GM12891 (cell line): ENCODE data around the gene U2AF2.

Experiments
- DNase-seq: peaks from one replicate; pipeline ENCODE4 v3.0.0; 2011; ENCODE audit warnings: low spot score; ENCODE audit not compliant: insufficient read length
- FAIRE-seq: peaks from 2 replicates; lab custom pipeline; 2011; peaks lifted over from hg19 to GRCh38; lab: Jason Lieb, UNC
- PAX5 ChIP-seq: IDR thresholded peaks from 2 replicates; pipeline ENCODE4 v1.6.1; 2011; ENCODE audit warnings: low read length, moderate library complexity, mild to moderate bottlenecking; ENCODE audit not compliant: insufficient read depth, severe bottlenecking
- POLR2A ChIP-seq: IDR thresholded peaks from 2 replicates; pipeline ENCODE4 v1.6.1; 2011; ENCODE audit warnings: low read depth, low read length, control low read depth
- POLR2AphosphoS5 ChIP-seq: IDR thresholded peaks from 2 replicates; pipeline ENCODE4 v1.6.1; 2011; ENCODE audit warnings: low read depth, low read length, control low read depth
- POU2F2 ChIP-seq: IDR thresholded peaks from 2 replicates; pipeline ENCODE4 v1.6.1; 2011; ENCODE audit warnings: low read depth, mild to moderate bottlenecking, control low read depth, low read length, moderate library complexity
- SPI1 ChIP-seq: IDR thresholded peaks from 2 replicates; pipeline ENCODE4 v1.6.1; 2011; ENCODE audit warnings: low read depth, low read length, control low read depth
- TAF1 ChIP-seq: IDR thresholded peaks from 2 replicates; pipeline ENCODE4 v1.6.1; 2011; ENCODE audit warnings: low read depth, low read length, control low read depth

U2AF2 gene

DNA sequence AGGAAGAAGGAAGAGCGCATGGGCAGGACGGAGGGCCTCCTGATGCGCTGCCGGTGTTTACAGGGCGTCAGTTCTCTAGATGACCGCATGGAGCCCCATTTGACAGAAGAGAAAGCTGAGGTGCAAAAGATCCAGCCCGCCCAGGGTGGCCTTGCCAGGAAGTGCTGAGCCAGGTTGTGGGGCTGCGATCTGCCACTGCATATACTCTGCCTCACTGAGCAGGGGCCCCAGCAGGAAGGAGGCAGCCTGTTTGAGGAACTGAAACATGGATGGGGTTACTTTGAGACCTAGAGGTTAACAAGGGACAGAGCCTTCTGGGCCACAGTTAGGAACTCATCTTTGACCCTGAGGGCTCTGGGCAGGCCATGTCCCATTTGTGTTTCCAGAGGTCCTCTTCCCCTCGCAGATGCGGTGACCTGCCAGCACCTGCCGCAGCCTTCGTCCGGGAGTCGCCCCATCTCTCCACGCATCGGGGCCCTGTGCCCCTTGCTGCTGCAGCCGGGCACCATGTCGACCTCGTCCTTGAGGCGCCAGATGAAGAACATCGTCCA lies 23.4 kb downstream of the U2AF2 start:
- FAIRE-seq (peak; percentile 93), DNase-seq (peak; percentile 79)
- TF ChIP-seq POLR2AphosphoS5: no peak
- peak; percentile 54; the same call in 1 of the 2 replicates for TF ChIP-seq TAF1
- TF ChIP-seq POLR2A: peak; percentile 77
- TF ChIP-seq SPI1: peak; percentile 100
- TF ChIP-seq PAX5: peak; percentile 82
- peak; percentile 92 for TF ChIP-seq POU2F2

DNA sequence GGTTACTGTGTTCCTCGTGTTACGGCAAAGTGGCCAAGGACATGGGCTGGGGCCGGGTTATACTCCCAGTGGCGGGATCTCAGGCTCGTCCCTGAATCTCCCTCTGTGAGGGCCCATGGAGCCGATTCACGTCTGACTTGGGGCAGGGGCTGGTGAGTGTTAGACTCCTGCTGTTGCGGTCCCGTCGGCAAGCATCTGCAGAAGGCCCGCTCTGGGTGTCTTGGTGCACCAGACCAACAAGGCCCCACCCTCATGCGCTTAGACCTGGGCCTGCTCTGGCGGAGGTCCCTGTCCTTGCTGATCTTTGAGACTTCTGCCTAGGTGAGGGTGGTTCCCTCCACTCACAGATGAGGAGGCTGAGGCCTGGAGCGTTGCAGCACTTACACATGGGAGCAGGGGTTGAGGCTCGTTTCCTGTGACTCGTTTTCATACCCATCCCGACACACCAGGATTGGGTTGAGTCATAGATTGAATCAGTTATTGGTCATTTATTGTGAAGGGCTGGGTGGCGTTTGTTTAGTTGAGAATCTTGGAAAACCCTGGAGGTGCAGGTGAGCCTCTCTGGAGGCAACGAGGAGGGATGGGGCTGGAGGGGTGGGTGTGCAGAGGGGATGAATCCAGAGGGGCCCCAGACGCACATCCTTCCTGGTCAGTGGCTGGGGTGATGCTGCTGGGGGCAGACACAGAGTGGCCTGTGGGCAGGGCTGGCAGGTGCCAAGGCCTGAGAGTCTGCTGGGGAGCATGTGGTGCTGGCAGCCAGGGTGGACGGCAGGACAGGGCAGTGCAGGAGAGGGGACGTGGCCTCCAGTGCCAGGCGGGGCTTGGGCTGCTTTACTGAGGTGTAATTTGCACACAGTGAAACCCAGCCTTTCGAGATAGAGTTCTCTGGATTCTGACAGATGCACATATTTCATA lies 24.8 kb downstream of the U2AF2 start:
- FAIRE-seq (no peak), DNase-seq (no peak)
- TF ChIP-seq TAF1 (no peak), PAX5 (no peak), POLR2AphosphoS5 (no peak), POU2F2 (no peak), SPI1 (no peak), POLR2A (no peak)

DNA sequence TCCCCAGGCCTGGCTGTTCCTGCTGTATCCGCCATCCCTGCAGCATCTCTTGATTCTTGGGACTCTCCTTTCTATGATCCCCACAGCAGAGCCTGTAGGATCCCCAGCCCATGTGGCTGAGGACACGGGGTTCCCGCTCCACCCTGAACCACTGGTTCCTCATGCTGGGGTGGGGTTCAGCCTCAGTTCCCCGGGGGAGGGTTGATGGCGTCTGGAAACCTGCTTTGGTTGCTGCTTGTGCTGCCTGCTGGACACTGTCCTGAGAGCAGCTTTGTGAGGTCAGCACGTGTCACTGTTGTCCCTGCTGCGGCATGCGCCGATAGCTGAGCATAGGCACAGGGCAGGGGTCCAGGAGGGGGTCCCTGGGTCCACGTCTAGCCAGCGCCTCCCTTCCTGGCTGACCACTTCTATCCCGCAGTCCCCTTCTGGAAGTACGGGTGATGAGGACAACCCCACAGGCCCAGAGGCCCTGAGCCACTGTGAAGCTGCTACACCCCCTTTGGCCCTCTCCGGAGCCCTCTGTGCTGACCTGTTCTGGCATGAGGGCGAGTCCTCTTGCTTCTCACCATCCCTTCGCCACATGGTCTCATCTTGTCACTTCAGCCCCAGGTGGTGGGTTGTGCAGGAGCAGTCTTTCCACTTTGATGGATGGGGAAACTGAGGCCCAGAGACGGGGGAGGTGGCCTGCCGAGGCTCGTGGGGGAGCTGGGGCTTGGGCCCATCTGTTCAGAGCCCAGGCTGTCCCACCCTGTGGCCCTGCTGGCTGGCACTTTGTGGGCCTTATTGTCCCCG lies 25.7 kb downstream of the U2AF2 start:
- DNase-seq: no peak
- no peak for FAIRE-seq
- TF ChIP-seq POLR2A (no peak), POU2F2 (no peak), POLR2AphosphoS5 (no peak; the same call in 1 of the 2 replicates), SPI1 (no peak), TAF1 (no peak), PAX5 (no peak)

DNA sequence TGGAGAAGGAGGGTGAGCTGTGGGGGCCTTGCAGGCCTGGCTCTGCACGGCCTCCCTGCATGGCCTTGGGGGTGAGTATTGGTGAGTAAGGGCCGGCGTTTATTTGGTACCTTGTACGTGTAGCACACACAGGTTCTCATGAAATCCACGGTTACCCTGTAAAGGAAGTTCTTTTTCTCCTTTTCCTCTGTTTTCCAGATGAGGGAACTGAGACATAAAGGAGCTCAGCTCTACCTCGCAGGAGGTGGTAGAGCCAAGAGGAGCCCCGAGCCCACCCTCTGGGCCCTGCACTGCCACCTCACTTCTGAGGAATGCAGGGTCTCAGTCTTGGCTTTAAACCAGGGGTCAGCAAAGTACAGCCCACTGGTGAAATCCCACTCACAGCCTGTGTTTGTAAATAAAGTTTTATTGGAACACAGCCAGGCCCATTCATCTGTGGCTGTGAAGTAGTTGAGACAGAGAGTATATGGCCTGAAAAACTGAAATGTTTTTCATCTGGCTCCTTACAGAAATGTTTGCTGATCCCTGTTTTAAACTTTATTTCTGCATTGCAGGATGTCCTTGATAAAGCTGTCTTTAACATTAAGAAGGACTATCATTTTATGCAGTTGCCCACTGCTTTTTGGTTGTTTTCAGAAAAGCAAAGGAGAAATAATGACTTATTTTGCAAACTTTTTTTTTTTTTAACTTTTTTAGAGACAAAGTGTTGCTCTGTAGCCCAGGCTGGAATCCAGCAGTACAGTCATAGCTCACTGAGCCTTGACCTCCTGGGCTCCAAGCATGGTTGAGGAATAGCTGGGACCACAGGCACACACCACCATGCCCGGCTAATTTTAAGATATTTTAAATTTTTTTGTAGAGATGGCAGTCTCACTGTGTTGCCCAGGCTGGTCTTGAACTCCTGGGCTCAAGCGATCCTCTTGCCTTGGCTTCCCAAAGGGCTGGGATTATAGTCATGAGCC lies 26.6 kb downstream of the U2AF2 start:
- DNase-seq (no peak), FAIRE-seq (peak; percentile 16)
- TF ChIP-seq SPI1 (no peak), POLR2A (no peak), TAF1 (no peak), PAX5 (no peak), POU2F2 (no peak), POLR2AphosphoS5 (no peak)

DNA sequence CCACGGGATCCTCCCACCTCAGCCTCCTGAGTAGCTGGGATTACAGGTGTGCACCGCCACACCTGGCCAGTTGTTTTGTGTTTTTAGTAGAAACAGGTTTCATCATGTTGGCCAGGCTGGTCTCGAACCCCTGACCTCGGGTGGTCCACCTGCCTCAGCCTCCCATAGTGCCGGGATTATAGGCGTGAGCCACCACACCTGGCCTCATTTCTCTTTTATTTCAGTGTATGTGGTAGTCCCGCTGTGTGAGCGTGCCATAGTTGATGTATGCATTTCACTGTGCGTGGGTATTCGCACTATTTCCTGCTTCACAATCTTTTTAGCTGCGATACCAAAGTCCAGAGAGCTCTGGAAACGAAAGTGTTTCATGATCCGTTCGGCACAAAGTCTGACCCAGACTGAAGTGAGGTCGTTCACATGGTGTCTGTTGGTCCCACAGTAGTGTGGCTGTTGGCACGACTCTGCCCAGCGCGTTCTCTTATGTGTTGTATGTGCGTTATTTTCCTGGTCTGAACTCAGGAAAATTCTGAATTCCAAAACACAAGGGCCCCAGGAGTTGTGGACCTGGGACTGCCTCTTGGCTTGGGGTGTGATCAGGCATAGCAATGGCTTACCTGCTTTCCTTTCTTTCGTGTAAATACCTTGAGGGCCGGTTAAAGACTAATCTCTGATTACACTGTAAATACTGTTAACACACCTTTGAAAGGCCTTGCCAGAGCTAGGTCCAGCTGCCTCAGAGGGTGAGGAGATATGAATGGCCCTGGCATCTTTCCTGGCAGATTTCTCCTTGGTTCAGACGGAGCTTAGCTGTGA lies 28.8 kb downstream of the U2AF2 start:
- no peak for TF ChIP-seq PAX5
- TF ChIP-seq POLR2AphosphoS5: no peak
- TF ChIP-seq TAF1: no peak
- TF ChIP-seq SPI1: no peak
- TF ChIP-seq POLR2A: no peak
- TF ChIP-seq POU2F2: no peak
- no peak for FAIRE-seq
- no peak for DNase-seq

DNA sequence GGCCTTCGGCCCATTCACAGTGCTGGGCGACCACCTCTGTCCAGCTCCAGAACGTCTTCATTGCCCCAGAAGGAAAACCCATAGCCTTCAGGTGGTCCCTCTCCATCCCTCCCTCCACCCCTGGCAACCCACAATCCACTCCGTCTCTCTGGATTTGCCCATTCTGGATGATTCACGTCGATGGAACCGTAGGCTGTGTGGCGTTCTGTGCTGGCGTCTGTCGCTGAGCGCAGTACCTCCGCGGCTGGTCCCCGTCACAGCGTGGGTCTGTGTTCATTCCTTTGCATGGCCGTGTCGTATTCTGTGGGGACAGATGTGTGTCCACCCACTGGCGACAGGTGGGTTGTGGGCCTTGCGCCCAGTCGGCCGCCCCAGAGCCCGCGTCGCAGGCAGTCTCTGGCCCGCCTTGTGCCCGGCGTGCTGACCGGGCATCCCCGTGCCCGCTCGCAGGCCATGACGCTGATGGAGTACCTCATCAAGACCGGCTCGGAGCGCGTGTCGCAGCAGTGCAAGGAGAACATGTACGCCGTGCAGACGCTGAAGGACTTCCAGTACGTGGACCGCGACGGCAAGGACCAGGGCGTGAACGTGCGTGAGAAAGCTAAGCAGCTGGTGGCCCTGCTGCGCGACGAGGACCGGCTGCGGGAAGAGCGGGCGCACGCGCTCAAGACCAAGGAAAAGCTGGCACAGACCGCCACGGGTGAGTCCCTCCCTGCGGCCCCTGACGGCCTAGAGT lies 30.3 kb downstream of the U2AF2 start:
- TF ChIP-seq POLR2AphosphoS5: no peak
- no peak for TF ChIP-seq TAF1
- TF ChIP-seq POU2F2: no peak
- TF ChIP-seq SPI1: no peak
- TF ChIP-seq PAX5: no peak
- TF ChIP-seq POLR2A: no peak
- FAIRE-seq: no peak
- no peak for DNase-seq

DNA sequence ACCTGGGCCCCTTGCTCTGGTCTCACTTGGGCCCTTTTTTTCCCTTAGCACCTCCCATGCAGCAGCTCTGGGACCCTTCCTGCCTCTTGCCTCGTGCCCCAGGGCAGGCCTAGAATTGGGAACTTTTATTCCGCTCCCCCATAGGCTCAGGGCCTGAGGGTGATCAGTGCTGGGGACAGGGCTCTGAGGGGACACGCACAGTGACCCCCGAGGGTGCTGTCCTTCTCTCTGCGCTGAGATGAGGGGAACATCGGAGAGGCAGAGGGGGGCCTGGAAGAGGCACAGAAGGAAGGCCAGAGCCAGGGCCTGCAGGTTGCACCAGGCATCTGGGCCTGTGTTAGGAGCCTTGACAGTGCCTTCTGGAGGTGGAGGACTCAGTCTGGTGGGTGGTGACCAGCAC lies 30.9 kb downstream of the U2AF2 start:
- FAIRE-seq (no peak), DNase-seq (no peak)
- TF ChIP-seq POU2F2 (no peak), SPI1 (no peak), POLR2AphosphoS5 (no peak), TAF1 (no peak), PAX5 (no peak), POLR2A (no peak)
